Suppressor macrophage treated with lipopolysaccharide for 1 hour (primary cell): Measurements from ENCODE around the gene MAP7D3.
A peak's percentile ranks its signal among the peaks of the same experiment; 100 is the strongest.
"Not testable (repeated sequence)": the region's sequence is repeated elsewhere in the genome, so short reads cannot be mapped to it uniquely, and the experiment has no call there.

Experiments
- DNase-seq, 3 donors: peaks; one replicate each; pipeline ENCODE4 v3.0.0-alpha.2; 2020 to 2022

Gene MAP7D3

DNA sequence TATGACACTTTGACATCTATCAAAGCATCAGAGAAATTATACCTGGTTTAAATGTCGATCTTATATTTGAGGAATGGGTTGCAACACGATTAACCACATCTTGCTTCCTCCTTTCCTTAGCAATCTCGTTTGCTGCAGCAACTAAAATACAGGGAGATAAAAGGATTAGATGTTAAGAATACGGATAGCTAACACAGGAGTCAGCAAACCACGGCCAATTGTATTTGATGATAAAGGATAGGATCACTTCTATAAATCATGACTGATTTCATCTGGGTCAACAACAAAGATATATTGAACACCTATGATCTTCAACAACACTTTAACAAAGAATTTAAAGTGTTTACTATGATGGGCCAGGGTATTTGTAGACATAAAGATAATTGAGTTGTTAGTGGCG, 5.0 kb downstream of the MAP7D3 start:
- no peak for DNase-seq

- DNase-seq = not testable (repeated sequence)
Observed at GRCh38 chrX:136237849-136238248, 13.4 kb downstream of the MAP7D3 start.

GRCh38 chrX:136237074-136237473, 14.1 kb downstream of the MAP7D3 start:
- DNase-seq = no peak

- no peak for DNase-seq
Observed at GRCh38 chrX:136228839-136229207, 22.4 kb downstream of the MAP7D3 start.

GRCh38 chrX:136227948-136228838, 23.0 kb downstream of the MAP7D3 start:
- DNase-seq = peak in 1 of 3 donors; percentile 20

GRCh38 chrX:136227074-136227473, 24.1 kb downstream of the MAP7D3 start:
- no peak for DNase-seq

DNA sequence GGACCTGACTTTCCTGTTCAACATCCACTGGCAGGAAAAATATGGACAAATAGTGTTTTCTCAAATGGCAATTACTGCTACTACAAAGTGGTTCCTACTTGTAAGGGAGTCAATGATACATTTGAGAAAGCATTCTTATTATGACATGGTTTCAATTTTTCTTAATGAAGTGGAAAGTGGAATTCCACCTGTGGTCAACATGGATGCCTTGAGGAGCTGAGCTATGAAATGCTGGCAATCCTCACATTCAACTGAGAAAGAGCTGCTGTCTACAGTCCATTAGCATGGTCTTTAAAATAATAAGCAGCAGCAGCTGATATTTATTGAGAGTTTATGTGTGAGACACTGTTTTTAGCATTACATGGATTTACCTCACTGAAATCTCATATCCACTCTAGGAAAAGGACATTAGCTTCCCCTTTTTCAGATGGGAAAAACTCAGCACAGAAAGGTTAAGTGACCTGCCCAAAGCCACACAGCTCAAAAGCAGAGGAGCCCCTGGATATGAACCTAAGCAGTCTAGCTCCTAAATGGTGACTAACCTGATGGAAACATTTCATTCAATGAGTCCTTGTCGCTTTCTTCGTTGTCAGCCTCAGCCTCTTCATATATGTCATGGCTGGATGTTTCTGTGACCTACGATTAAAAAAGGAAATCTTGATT, 29.2 kb downstream of the MAP7D3 start:
- DNase-seq = no peak

GRCh38 chrX:136220951-136221350, 30.2 kb downstream of the MAP7D3 start:
- DNase-seq = no peak

DNA sequence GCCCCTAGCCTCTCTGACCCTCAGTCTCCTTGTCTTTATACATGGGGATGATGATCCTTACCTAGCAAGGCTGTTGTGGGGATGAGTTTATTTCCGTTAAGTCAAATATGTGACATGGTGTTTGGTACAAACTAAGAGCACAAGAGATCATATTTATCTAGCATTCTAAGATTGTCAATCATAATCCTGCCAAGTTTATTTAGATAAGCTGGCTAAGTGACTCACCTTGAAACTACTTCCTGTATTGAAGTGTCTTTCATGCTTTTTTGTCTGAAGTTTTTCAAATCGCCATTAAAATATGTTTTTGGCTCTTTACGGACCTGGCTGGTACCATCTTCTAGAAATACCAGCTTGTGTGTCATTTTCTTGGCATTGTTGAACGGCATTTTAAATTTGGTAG, 30.7 kb downstream of the MAP7D3 start:
- DNase-seq = no peak

DNA sequence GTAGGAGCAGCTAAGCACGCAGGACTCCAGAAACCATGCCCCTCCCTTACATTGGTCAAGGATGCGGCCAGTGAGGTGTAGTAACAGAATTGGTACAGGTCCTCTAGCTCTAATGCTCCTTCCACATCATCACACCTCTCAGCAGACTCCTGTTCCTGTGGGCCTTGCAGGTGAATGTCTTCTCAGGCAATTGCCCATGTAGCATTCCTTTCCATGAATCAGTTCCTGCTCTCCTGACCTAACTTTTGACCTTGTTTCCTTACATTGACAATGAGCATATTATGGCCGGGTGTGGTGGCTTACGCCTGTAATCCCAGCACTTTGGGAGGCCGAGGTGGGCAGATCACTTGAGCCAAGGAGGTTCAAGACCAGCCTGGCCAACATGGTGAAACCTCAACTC, 31.3 kb downstream of the MAP7D3 start:
- DNase-seq = no peak

- no peak for DNase-seq
Observed at GRCh38 chrX:136215559-136215958, 35.6 kb downstream of the MAP7D3 start.

- DNase-seq = no peak
Observed at GRCh38 chrX:136214551-136214950, 36.6 kb downstream of the MAP7D3 start.

GRCh38 chrX:136212557-136213111, 38.6 kb downstream of the MAP7D3 start:
- no peak for DNase-seq

GRCh38 chrX:136211766-136212556, 39.2 kb downstream of the MAP7D3 start:
- no peak for DNase-seq

GRCh38 chrX:136210806-136211205, 40.4 kb downstream of the MAP7D3 start:
- DNase-seq = peak in 2 of 3 donors; percentile 34 to 47

GRCh38 chrX:136210243-136210642, 41.0 kb downstream of the MAP7D3 start:
- DNase-seq = peak in 2 of 3 donors; percentile 26 to 29

- DNase-seq = no peak
Observed at GRCh38 chrX:136209751-136210150, 41.4 kb downstream of the MAP7D3 start.

- DNase-seq = peak; percentile 41 to 54 (median 44)
Observed at GRCh38 chrX:136209016-136209738, 42.0 kb downstream of the MAP7D3 start.

GRCh38 chrX:136207546-136207945, 43.7 kb downstream of the MAP7D3 start:
- DNase-seq = no peak

- no peak for DNase-seq
Observed at GRCh38 chrX:136206916-136207315, 44.3 kb downstream of the MAP7D3 start.

GRCh38 chrX:136205882-136206380, 45.3 kb downstream of the MAP7D3 start:
- DNase-seq = no peak

DNA sequence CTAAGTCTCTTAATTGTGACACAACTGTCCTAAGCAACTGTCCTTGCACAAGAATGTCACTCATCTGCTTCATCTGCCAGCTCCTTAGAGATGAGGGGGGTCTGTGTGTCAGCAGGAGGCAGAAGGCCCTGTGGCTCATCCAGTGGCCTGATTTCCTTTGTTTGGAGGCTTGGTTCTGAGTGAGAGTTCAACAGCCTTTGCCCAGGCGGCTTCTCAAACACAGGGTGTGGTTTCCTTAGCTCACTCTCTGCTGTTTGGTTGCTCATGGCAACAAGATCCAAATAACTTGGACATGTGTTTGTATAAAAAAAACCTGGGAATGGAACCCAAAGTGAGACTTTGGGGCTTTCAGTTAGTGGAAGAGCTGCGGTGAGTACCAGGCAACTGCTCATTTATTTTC, 46.6 kb downstream of the MAP7D3 start:
- DNase-seq = no peak
